GM10248 (cell line): ENCODE results near the gene EFL1.
"Not testable (repeated sequence)": the region's sequence is repeated elsewhere in the genome, so short reads cannot be mapped to it uniquely, and the experiment has no call there.

Experiments used
- CTCF ChIA-PET: fragments of 300-600 bp; sonication (Branson Sonifier 250); formaldehyde crosslinking; extraction: SDS; loops from one replicate; lab custom pipeline; 2021; ENCODE audit warnings: antibody characterized with exemption; lab: Yijun Ruan, JAX
- POLR2A ChIA-PET: fragments of 350-650 bp; sonication (Branson Sonifier 250); formaldehyde crosslinking; extraction: SDS; loops from one replicate; lab custom pipeline; 2020; ENCODE audit warnings: antibody characterized with exemption; lab: Yijun Ruan, JAX
- DNase-seq: peaks from one replicate; pipeline ENCODE4 v3.0.0; 2012; ENCODE audit errors: extremely low spot score
- TF ChIP-seq, protein P1 (sequence below): IDR thresholded peaks from 2 replicates; pipeline ENCODE4 v1.5.1; 2012; ENCODE audit warnings: mild to moderate bottlenecking, low read depth; ENCODE audit errors: extremely low read depth, missing control alignments, control extremely low read depth

EFL1 gene

DNA sequence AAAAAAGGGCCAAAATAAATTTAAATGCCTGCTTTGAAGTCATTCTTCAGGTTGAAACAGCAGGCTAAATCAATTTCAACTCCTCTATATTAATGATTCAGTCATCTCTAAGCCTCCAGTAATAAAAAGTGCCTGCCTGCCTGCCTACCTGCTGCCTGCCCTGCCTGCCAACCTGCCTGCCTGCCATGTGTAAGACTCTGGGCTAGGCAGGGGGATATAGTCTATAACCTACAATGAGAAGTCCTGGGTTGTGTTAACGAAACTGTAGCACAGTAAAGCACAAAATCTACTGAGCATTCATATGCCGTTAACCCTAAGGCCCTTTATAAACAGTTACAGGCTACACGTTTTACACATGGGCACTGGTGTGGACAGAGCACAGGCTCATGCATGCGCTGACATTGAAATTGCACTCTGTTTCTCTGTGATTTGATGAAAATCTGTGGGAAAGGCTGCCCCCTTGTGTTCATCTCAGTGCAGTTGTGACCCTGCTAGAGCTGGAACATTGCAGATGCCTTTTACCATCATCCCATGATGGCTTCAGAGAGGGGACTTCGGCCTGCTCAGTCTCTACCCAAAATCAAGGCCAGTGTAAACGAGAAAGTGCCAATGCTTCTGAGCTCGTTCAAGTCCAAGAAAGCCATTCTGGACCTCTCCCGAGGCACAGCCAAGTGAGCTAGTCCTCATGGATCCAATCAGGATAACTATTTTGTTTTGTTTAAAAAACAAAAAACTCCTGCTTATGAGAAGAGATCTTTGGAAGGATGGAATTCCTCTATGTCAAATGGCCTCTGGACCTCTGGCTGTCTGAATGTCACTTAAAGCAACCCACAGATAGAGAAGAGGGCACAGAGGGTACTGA is 64.6 kb downstream of the EFL1 start:
- ChIA-PET POLR2A (no interaction called here), CTCF (interaction anchor here (0.6 to 1.2 kb wide), 15 partner anchors 10 to 788 kb away, joined by 3 to 39 read pairs (median 4); no protein-coding TSS in a partner anchor)
- DNase-seq: peak; percentile 63
- TF ChIP-seq, protein P1, sequence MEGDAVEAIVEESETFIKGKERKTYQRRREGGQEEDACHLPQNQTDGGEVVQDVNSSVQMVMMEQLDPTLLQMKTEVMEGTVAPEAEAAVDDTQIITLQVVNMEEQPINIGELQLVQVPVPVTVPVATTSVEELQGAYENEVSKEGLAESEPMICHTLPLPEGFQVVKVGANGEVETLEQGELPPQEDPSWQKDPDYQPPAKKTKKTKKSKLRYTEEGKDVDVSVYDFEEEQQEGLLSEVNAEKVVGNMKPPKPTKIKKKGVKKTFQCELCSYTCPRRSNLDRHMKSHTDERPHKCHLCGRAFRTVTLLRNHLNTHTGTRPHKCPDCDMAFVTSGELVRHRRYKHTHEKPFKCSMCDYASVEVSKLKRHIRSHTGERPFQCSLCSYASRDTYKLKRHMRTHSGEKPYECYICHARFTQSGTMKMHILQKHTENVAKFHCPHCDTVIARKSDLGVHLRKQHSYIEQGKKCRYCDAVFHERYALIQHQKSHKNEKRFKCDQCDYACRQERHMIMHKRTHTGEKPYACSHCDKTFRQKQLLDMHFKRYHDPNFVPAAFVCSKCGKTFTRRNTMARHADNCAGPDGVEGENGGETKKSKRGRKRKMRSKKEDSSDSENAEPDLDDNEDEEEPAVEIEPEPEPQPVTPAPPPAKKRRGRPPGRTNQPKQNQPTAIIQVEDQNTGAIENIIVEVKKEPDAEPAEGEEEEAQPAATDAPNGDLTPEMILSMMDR: peak; percentile 88

DNA sequence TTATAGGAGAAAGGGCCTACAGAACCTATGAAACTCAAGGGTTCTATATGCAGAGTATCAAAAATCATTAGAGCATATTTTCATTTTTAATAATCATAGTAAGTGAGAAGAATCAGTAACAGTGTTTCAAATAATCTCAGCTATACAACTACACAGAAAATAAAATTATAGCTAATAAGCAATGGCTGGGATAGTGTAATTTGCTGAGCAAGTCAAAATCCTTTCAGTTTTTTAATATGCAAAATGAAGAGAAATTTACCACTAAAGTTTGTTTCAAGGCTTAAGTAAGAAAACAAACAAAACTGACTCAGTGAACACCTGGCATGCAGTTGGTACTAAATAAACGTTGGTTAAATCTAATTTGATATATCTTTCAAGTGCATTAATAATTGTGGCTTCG is 66.2 kb downstream of the EFL1 start:
- no peak for DNase-seq
- POLR2A ChIA-PET: no interaction called here
- TF ChIP-seq, protein P1: no peak
- CTCF ChIA-PET: interaction anchor here (1.0 to 3.6 kb wide), 3 partner anchors 12 to 87 kb away, joined by 3 to 33 read pairs (median 5); no protein-coding TSS in a partner anchor

DNA sequence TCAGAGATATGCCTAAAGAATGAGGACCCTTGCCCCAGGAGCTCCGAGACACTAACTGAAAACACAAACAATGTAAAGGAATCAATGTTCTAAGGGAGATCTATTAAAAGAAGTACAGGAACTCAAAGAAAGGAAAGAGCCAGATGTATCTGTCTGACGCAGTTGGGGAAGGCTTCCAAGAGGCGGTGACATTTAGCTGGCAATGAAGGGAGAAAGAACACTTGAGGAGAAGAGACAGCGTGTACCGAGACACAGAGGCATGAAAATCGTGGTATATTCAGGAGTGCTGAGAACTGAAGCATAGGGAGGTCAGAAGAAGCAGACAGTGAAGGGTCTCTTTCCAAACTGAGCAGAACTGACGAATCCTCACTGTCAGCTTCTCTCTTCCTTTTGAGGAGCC is 66.7 kb downstream of the EFL1 start:
- POLR2A ChIA-PET, DNase-seq: not testable (repeated sequence)
- CTCF ChIA-PET: interaction anchor here (1.2 to 3.6 kb wide), 2 partner anchors 11 to 87 kb away, joined by 5 to 33 read pairs; no protein-coding TSS in a partner anchor

DNA sequence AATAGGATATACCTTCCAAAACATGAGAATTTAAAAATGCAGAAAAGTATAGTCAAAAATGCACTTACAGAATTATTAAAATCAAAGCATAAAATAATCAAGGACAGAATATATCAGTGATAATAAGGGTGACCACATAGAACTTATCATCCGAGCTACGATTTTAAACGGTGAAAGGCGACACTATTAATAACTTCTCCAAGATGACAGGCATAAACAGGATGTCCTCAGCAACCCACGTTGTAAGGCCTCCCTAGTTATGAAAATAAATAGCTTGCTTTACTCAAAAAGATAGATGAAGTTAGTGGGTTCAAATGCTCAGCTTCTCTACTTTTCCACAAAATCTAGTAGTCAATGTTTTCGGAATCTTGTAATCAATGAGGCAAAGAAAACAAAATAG is 68.0 kb downstream of the EFL1 start:
- DNase-seq, POLR2A ChIA-PET: not testable (repeated sequence)
- CTCF ChIA-PET: interaction anchor here (1.4 to 3.6 kb wide), 2 partner anchors 10 to 85 kb away, joined by 4 to 33 read pairs; no protein-coding TSS in a partner anchor

DNA sequence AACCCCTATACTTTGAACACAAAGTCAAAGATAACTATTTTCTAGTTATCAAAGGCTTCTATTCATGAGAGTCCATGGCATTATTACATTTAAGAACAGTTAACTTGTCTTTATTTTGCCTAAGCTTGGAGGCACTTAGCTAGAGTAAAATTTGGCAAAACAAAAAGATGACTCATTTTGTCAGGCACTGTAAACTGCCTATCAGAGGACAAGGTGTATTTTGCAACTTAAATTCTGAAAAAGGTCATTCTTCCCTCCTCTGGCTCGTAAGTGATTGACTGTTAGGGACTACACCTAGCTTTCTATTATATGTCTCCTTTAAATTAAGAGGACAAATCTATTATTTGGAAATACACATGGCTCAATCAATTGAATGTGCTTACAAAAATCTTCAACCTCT is 69.1 kb downstream of the EFL1 start:
- POLR2A ChIA-PET, DNase-seq: not testable (repeated sequence)
- CTCF ChIA-PET: interaction anchor here (1.9 kb wide), 1 partner anchor 9 kb away, joined by 4 read pairs; no protein-coding TSS in a partner anchor

DNA sequence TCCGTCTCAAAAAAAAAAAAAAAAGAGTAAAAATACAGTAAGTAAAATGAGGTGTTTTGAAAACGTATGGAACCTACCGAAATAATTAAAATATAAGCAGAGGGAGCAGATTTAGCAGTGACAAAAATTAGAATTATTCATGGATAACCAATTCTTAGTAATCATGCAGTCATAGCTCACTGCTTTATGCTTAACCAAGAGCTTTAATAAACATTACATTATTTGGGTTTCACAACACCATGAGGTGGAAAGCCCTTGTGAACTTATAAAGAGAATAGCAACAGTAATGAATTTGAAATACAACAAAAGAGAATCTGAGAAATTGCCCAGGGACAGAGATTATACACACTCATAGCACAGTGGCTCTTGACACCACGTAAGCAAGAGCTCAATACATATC is 70.1 kb downstream of the EFL1 start:
- POLR2A ChIA-PET, DNase-seq: not testable (repeated sequence)
- CTCF ChIA-PET: interaction anchor here (1.9 kb wide), 1 partner anchor 8 kb away, joined by 4 read pairs; no protein-coding TSS in a partner anchor

DNA sequence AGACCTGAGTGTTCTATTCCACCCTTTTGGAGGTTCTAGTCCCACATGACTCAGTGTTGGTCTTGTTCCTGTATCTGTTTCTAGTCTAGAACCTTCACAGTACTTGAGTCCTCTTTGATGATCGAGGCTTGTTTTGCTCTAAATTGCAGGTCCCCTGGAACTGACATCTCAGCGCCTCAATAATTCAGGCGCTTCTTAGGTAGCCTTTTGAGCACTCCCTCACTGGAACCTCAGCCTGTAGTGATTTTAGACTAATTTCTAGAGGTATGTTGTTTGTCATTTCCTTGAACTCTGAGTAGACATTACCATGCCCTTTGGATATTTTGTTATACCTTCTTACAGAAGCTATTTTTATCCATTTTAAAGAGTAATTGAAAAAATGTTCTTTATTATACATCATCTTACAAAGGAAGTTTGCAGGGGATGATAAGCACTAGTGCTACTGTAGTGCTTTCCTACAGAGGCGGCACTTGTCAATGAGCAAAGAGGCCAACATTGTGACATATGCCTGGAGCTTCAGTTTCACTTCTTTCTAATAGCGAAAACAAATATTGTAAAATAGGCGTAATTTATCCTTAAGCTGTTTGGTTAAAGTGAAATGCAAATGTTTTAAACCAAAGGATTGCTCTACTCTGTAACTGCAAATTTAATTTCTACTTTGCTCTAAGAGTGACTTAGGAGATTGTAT is 75.7 kb downstream of the EFL1 start:
- TF ChIP-seq, protein P1: no peak
- POLR2A ChIA-PET: no interaction called here
- CTCF ChIA-PET: interaction anchor here (0.7 to 1.4 kb wide), 5 partner anchors 9 to 78 kb away, joined by 3 to 9 read pairs (median 3); no protein-coding TSS in a partner anchor
- DNase-seq: peak; percentile 45

DNA sequence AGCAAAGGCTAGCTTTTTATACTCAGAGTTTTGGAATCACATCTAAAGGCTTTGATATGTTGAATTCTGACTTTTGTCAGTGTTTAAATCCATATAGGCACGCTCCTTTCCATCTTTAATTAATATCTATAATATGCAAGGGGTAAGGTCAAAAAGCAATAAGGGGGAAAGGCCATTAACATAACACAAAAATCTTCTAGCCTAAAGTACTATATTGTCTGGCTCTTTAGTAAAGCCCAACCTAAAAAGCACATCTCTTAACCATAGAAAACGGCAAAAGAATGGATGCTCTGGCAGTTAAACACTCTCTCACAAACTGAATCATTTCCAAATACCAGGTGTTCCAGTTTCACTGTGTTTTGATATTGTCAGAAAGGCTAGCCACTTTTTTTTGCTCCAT is 76.4 kb downstream of the EFL1 start:
- no peak for DNase-seq
- ChIA-PET POLR2A (no interaction called here), CTCF (interaction anchor here (1.1 kb wide), 1 partner anchor 78 kb away, joined by 3 read pairs; no protein-coding TSS in a partner anchor)
- TF ChIP-seq, protein P1: no peak
